ENCODE measurements around the gene LRFN5. TPM values are rescaled to one million over a fixed set of nuclear protein-coding genes. Genes with fewer than 3 reads are reported as not detected.

The LRFN5 gene
- total RNA-seq, 1 experiment from 2014 or later: 15.8 TPM

DNA sequence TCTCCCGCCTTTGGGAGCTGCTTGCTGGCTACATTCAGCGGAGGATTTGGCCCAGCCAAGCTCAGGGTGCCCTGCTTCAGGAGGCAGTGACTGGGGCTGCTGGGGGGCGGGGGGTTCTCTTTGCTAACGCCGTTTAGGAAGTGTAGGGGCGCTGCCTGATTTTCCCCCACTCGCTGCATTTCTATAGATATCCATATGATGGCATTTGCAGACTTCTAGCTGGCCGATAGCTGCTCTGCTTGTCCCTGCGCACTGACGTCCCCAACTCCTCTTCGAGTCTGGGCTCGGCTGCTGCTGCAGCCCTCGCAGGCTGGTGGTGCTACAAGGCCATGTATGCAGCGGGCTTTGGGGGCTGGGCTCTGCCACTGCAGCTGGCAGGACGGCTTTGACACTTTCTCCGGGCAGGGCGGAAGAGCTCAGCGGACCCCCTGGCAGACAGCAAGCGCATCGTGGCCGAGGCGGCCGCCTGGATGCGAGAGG lies 3.1 kb downstream of the LRFN5 start (continued):
- TF ChIP-seq, protein P1, sequence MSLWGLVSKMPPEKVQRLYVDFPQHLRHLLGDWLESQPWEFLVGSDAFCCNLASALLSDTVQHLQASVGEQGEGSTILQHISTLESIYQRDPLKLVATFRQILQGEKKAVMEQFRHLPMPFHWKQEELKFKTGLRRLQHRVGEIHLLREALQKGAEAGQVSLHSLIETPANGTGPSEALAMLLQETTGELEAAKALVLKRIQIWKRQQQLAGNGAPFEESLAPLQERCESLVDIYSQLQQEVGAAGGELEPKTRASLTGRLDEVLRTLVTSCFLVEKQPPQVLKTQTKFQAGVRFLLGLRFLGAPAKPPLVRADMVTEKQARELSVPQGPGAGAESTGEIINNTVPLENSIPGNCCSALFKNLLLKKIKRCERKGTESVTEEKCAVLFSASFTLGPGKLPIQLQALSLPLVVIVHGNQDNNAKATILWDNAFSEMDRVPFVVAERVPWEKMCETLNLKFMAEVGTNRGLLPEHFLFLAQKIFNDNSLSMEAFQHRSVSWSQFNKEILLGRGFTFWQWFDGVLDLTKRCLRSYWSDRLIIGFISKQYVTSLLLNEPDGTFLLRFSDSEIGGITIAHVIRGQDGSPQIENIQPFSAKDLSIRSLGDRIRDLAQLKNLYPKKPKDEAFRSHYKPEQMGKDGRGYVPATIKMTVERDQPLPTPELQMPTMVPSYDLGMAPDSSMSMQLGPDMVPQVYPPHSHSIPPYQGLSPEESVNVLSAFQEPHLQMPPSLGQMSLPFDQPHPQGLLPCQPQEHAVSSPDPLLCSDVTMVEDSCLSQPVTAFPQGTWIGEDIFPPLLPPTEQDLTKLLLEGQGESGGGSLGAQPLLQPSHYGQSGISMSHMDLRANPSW (CRISPR knock-in tag; conservative IDR thresholded peaks at IDR 0.05; ENCODE audit: low read depth): 0 out of 2 replicates have a peak, but pooled peaks have one; percentile 48
- TF ChIP-seq, protein P2, sequence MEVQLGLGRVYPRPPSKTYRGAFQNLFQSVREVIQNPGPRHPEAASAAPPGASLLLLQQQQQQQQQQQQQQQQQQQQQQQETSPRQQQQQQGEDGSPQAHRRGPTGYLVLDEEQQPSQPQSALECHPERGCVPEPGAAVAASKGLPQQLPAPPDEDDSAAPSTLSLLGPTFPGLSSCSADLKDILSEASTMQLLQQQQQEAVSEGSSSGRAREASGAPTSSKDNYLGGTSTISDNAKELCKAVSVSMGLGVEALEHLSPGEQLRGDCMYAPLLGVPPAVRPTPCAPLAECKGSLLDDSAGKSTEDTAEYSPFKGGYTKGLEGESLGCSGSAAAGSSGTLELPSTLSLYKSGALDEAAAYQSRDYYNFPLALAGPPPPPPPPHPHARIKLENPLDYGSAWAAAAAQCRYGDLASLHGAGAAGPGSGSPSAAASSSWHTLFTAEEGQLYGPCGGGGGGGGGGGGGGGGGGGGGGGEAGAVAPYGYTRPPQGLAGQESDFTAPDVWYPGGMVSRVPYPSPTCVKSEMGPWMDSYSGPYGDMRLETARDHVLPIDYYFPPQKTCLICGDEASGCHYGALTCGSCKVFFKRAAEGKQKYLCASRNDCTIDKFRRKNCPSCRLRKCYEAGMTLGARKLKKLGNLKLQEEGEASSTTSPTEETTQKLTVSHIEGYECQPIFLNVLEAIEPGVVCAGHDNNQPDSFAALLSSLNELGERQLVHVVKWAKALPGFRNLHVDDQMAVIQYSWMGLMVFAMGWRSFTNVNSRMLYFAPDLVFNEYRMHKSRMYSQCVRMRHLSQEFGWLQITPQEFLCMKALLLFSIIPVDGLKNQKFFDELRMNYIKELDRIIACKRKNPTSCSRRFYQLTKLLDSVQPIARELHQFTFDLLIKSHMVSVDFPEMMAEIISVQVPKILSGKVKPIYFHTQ (CRISPR knock-in tag; IDR thresholded peaks at IDR 0.05): no peak
- TF ChIP-seq, protein P3, sequence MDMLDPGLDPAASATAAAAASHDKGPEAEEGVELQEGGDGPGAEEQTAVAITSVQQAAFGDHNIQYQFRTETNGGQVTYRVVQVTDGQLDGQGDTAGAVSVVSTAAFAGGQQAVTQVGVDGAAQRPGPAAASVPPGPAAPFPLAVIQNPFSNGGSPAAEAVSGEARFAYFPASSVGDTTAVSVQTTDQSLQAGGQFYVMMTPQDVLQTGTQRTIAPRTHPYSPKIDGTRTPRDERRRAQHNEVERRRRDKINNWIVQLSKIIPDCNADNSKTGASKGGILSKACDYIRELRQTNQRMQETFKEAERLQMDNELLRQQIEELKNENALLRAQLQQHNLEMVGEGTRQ (CRISPR knock-in tag; IDR thresholded peaks at IDR 0.05): peak; percentile 14; the same call in 1 of the 2 replicates
- TF ChIP-seq CBFB (CRISPR knock-in tag; IDR thresholded peaks at IDR 0.05; ENCODE audit: low read depth): no peak
- TF ChIP-seq, protein P4, sequence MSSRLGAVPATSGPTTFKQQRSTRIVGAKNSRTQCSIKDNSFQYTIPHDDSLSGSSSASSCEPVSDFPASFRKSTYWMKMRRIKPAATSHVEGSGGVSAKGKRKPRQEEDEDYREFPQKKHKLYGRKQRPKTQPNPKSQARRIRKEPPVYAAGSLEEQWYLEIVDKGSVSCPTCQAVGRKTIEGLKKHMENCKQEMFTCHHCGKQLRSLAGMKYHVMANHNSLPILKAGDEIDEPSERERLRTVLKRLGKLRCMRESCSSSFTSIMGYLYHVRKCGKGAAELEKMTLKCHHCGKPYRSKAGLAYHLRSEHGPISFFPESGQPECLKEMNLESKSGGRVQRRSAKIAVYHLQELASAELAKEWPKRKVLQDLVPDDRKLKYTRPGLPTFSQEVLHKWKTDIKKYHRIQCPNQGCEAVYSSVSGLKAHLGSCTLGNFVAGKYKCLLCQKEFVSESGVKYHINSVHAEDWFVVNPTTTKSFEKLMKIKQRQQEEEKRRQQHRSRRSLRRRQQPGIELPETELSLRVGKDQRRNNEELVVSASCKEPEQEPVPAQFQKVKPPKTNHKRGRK (CRISPR knock-in tag; IDR thresholded peaks at IDR 0.05; ENCODE audit: borderline replicate concordance): no peak
- TF ChIP-seq NFYB (CRISPR knock-in tag; conservative IDR thresholded peaks at IDR 0.05; ENCODE audit: low read depth): no peak
- TF ChIP-seq, protein P5, sequence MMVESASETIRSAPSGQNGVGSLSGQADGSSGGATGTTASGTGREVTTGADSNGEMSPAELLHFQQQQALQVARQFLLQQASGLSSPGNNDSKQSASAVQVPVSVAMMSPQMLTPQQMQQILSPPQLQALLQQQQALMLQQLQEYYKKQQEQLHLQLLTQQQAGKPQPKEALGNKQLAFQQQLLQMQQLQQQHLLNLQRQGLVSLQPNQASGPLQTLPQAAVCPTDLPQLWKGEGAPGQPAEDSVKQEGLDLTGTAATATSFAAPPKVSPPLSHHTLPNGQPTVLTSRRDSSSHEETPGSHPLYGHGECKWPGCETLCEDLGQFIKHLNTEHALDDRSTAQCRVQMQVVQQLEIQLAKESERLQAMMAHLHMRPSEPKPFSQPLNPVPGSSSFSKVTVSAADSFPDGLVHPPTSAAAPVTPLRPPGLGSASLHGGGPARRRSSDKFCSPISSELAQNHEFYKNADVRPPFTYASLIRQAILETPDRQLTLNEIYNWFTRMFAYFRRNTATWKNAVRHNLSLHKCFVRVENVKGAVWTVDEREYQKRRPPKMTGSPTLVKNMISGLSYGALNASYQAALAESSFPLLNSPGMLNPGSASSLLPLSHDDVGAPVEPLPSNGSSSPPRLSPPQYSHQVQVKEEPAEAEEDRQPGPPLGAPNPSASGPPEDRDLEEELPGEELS (CRISPR knock-in tag; IDR thresholded peaks at IDR 0.05): 0 out of 2 replicates have a peak, but pooled peaks have one; percentile 24
- TF ChIP-seq SMAD4 (CRISPR knock-in tag; IDR thresholded peaks at IDR 0.05): no peak
- no peak for TF ChIP-seq PRRX2 (CRISPR knock-in tag; IDR thresholded peaks at IDR 0.05)
- TF ChIP-seq RORB (CRISPR knock-in tag; IDR thresholded peaks at IDR 0.05): no peak
- TF ChIP-seq, protein P6, sequence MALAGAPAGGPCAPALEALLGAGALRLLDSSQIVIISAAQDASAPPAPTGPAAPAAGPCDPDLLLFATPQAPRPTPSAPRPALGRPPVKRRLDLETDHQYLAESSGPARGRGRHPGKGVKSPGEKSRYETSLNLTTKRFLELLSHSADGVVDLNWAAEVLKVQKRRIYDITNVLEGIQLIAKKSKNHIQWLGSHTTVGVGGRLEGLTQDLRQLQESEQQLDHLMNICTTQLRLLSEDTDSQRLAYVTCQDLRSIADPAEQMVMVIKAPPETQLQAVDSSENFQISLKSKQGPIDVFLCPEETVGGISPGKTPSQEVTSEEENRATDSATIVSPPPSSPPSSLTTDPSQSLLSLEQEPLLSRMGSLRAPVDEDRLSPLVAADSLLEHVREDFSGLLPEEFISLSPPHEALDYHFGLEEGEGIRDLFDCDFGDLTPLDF (CRISPR knock-in tag; IDR thresholded peaks at IDR 0.05): no peak
- TF ChIP-seq IRF2 (CRISPR knock-in tag; IDR thresholded peaks at IDR 0.05; ENCODE audit: borderline replicate concordance, low read depth): no peak
- TF ChIP-seq, protein P7, sequence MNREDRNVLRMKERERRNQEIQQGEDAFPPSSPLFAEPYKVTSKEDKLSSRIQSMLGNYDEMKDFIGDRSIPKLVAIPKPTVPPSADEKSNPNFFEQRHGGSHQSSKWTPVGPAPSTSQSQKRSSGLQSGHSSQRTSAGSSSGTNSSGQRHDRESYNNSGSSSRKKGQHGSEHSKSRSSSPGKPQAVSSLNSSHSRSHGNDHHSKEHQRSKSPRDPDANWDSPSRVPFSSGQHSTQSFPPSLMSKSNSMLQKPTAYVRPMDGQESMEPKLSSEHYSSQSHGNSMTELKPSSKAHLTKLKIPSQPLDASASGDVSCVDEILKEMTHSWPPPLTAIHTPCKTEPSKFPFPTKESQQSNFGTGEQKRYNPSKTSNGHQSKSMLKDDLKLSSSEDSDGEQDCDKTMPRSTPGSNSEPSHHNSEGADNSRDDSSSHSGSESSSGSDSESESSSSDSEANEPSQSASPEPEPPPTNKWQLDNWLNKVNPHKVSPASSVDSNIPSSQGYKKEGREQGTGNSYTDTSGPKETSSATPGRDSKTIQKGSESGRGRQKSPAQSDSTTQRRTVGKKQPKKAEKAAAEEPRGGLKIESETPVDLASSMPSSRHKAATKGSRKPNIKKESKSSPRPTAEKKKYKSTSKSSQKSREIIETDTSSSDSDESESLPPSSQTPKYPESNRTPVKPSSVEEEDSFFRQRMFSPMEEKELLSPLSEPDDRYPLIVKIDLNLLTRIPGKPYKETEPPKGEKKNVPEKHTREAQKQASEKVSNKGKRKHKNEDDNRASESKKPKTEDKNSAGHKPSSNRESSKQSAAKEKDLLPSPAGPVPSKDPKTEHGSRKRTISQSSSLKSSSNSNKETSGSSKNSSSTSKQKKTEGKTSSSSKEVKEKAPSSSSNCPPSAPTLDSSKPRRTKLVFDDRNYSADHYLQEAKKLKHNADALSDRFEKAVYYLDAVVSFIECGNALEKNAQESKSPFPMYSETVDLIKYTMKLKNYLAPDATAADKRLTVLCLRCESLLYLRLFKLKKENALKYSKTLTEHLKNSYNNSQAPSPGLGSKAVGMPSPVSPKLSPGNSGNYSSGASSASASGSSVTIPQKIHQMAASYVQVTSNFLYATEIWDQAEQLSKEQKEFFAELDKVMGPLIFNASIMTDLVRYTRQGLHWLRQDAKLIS (CRISPR knock-in tag; IDR thresholded peaks at IDR 0.05; ENCODE audit: borderline replicate concordance): 0 out of 2 replicates have a peak, but pooled peaks have one; percentile 60
- peak; percentile 17; the same call in 1 of the 2 replicates for TF ChIP-seq FOXK1 (CRISPR knock-in tag; IDR thresholded peaks at IDR 0.05)
- no peak for TF ChIP-seq HMGA2 (CRISPR knock-in tag; IDR thresholded peaks at IDR 0.05)
- TF ChIP-seq, protein P8, sequence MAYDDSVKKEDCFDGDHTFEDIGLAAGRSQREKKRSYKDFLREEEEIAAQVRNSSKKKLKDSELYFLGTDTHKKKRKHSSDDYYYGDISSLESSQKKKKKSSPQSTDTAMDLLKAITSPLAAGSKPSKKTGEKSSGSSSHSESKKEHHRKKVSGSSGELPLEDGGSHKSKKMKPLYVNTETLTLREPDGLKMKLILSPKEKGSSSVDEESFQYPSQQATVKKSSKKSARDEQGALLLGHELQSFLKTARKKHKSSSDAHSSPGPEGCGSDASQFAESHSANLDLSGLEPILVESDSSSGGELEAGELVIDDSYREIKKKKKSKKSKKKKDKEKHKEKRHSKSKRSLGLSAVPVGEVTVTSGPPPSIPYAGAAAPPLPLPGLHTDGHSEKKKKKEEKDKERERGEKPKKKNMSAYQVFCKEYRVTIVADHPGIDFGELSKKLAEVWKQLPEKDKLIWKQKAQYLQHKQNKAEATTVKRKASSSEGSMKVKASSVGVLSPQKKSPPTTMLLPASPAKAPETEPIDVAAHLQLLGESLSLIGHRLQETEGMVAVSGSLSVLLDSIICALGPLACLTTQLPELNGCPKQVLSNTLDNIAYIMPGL (CRISPR knock-in tag; IDR thresholded peaks at IDR 0.05): peak; percentile 59; the same call in 1 of the 2 replicates
- TF ChIP-seq, protein P9, sequence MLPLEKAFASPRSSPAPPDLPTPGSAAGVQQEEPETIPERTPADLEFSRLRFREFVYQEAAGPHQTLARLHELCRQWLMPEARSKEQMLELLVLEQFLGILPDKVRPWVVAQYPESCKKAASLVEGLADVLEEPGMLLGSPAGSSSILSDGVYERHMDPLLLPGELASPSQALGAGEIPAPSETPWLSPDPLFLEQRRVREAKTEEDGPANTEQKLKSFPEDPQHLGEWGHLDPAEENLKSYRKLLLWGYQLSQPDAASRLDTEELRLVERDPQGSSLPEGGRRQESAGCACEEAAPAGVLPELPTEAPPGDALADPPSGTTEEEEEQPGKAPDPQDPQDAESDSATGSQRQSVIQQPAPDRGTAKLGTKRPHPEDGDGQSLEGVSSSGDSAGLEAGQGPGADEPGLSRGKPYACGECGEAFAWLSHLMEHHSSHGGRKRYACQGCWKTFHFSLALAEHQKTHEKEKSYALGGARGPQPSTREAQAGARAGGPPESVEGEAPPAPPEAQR (CRISPR knock-in tag; IDR thresholded peaks at IDR 0.05): no peak
- peak; percentile 76; the same call in 1 of the 2 replicates for TF ChIP-seq ZBTB21 (CRISPR knock-in tag; IDR thresholded peaks at IDR 0.05; ENCODE audit: borderline replicate concordance)
- TF ChIP-seq TEAD1 (CRISPR knock-in tag; IDR thresholded peaks at IDR 0.05): peak; percentile 72; the same call in 1 of the 2 replicates
- TF ChIP-seq ZNF121 (CRISPR knock-in tag; IDR thresholded peaks at IDR 0.05): no peak
